Adrenal gland (tissue), 5 donors: ENCODE measurements around the gene OXSR1.

Experiments
- CTCF ChIP-seq, 6 experiments: fragments of 450-650 bp in 4 of 6; fragments of 200-600 bp in 2 of 6; sonication (generic) in 1 of 6; IDR thresholded peaks; 1 replicate in 5 of 6; 2 replicates in 1 of 6; pipeline versions ENCODE4 v1.5.1 to v1.8.0; 2016 to 2021; ENCODE audit warnings: antibody characterized with exemption in 6 of 6, mild to moderate bottlenecking in 2 of 6, moderate library complexity in 1 of 6
- POLR2A ChIP-seq, 2 donors: fragments of 450-650 bp; IDR thresholded peaks; one replicate each; pipeline ENCODE4 v1.6.1; 2017; ENCODE audit warnings: antibody characterized with exemption in 2 of 2, mild to moderate bottlenecking in 2 of 2, moderate library complexity in 1 of 2
- donor health status: DM: no; HTN: no; CAD: no.

DNA sequence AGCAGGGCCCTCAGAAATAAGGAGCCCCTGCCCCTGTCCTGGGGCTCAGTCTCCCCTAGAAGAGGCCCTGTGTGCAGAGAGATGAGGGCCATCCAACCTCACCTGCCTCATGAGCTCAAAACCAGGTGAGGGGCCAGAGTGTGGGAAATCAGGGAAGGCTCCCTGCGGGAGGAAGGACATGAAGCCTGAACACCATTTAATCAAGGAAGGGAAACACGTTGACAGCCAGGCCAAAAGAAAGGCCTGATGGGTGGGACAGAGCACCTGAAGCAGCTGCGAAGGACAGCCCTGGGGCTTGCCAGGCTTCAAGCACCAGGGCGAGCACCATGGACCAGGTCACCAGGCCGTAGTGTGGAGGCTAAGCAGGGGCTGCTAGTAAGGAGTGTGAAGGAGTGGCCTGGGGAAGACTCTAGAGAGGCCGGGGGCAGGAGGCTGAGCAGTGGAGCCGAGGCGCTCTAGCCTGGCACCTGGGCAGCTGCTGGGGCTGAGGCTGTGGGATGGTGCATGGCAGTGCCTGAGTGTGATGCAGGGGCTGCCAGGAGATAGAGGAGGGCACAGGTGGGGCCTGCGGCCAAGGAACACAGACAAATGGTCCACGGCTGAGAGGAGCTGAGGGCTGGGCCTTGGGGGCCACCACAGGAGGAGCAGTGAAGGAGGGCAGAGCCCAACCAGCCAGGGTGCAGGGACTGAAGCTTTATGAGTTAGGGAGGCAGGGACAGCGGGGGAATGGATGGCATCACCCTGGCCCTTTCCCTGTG, 44.5 kb upstream of the OXSR1 start:
- no peak for TF ChIP-seq CTCF (IDR thresholded peaks at IDR 0.05)
- TF ChIP-seq POLR2A (IDR thresholded peaks at IDR 0.05), result no peak
